Ovary (tissue), 3 donors: Measurements from ENCODE around the gene SREBF2.

ENCODE experiments used
- EP300 ChIP-seq: sonication (generic); formaldehyde crosslinking; IDR thresholded peaks from one replicate; pipeline ENCODE4 v1.6.1; 2017; ENCODE audit warnings: antibody characterized with exemption
- POLR2A ChIP-seq: fragments of 450-650 bp; IDR thresholded peaks from one replicate; pipeline ENCODE4 v1.6.1; 2017; ENCODE audit warnings: antibody characterized with exemption, mild to moderate bottlenecking, moderate library complexity
- TF ChIP-seq, protein P1 (sequence below), 3 donors: fragments of 450-650 bp in 2 of 3; fragments of 200-600 bp in 1 of 3; IDR thresholded peaks; one replicate each; pipeline versions ENCODE4 v1.5.1 to v1.8.0; 2016 to 2022; ENCODE audit warnings: antibody characterized with exemption in 3 of 3, mild to moderate bottlenecking in 1 of 3
- donor health status: DM: no; HTN: no; CAD: no.

DNA sequence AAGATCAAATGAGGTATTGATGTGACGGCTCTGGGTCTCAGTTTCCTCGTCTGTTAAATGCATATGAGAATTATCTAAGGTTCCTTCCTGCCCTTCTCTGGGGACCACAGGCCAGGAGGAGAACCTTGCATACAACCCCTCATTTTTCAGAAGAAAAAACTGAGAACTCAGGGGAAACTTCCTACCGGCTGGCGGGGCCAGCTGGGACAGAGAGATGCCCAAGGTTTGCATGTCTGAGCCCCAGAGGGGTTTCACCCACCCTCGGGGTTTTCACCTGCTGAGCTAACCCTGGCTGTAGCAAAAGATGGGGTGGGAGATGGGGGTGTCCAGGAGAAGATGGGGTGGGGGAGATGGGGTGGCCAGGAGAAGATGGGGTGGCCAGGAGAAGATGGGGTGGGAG, 89.4 kb downstream of the SREBF2 start:
- no peak for TF ChIP-seq EP300
- TF ChIP-seq, protein P1, sequence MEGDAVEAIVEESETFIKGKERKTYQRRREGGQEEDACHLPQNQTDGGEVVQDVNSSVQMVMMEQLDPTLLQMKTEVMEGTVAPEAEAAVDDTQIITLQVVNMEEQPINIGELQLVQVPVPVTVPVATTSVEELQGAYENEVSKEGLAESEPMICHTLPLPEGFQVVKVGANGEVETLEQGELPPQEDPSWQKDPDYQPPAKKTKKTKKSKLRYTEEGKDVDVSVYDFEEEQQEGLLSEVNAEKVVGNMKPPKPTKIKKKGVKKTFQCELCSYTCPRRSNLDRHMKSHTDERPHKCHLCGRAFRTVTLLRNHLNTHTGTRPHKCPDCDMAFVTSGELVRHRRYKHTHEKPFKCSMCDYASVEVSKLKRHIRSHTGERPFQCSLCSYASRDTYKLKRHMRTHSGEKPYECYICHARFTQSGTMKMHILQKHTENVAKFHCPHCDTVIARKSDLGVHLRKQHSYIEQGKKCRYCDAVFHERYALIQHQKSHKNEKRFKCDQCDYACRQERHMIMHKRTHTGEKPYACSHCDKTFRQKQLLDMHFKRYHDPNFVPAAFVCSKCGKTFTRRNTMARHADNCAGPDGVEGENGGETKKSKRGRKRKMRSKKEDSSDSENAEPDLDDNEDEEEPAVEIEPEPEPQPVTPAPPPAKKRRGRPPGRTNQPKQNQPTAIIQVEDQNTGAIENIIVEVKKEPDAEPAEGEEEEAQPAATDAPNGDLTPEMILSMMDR (IDR thresholded peaks at IDR 0.05), result no peak
- no peak for TF ChIP-seq POLR2A
